ENCODE measurements around the gene JAK3. TPM values are rescaled to one million over a fixed set of nuclear protein-coding genes. Genes with fewer than 3 reads are reported as not detected.
A peak's percentile ranks its signal among the peaks of the same experiment; 100 is the strongest.

The JAK3 gene
- total and polyA plus RNA-seq, 2 of the 13 experiments (the other 11 are each of a cell fraction or from before 2014, with no cell fraction given), result 3.4 to 18.6 TPM

DNA sequence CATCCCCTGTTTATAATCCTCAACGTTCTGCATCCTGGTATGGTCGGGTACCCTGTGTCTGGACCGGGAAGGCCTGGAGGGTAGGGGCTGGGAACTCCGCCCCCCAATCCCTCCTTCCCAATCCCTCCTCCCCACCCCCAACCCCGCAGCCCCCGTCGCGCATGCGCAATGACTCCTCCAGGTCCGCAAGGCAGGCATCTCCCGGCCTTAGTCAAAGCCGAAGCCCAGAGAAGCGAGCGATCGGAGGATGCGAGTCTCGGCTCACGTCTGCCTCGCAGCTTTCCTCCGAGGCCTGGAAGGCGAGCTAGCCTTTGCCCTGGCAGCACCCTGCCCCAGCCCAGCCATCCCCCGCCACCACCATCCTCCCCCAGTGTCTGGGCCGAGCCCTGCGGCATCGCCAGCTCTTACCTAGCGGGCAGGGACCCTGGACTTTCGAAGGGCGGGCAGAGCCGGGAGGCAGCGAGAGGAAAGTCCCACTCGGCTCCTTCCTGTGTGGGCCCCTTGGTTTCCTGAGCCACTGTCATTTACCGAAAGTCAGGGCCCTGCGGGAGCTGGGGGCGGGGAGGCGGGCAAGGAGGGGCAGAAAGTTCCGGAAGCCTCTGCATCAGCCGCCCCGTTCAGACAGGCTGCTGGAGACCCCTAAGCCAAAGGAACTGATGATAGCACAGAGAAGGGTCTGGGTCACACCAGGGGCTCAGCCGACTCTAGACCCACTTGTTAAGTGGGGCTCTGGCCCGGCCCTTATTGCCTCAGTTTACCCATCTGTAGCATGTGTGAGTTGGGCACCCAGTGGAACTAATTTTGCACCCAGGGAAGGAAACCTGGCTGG, at the start of gene JAK3 (continued):
- TF ChIP-seq, protein P1, sequence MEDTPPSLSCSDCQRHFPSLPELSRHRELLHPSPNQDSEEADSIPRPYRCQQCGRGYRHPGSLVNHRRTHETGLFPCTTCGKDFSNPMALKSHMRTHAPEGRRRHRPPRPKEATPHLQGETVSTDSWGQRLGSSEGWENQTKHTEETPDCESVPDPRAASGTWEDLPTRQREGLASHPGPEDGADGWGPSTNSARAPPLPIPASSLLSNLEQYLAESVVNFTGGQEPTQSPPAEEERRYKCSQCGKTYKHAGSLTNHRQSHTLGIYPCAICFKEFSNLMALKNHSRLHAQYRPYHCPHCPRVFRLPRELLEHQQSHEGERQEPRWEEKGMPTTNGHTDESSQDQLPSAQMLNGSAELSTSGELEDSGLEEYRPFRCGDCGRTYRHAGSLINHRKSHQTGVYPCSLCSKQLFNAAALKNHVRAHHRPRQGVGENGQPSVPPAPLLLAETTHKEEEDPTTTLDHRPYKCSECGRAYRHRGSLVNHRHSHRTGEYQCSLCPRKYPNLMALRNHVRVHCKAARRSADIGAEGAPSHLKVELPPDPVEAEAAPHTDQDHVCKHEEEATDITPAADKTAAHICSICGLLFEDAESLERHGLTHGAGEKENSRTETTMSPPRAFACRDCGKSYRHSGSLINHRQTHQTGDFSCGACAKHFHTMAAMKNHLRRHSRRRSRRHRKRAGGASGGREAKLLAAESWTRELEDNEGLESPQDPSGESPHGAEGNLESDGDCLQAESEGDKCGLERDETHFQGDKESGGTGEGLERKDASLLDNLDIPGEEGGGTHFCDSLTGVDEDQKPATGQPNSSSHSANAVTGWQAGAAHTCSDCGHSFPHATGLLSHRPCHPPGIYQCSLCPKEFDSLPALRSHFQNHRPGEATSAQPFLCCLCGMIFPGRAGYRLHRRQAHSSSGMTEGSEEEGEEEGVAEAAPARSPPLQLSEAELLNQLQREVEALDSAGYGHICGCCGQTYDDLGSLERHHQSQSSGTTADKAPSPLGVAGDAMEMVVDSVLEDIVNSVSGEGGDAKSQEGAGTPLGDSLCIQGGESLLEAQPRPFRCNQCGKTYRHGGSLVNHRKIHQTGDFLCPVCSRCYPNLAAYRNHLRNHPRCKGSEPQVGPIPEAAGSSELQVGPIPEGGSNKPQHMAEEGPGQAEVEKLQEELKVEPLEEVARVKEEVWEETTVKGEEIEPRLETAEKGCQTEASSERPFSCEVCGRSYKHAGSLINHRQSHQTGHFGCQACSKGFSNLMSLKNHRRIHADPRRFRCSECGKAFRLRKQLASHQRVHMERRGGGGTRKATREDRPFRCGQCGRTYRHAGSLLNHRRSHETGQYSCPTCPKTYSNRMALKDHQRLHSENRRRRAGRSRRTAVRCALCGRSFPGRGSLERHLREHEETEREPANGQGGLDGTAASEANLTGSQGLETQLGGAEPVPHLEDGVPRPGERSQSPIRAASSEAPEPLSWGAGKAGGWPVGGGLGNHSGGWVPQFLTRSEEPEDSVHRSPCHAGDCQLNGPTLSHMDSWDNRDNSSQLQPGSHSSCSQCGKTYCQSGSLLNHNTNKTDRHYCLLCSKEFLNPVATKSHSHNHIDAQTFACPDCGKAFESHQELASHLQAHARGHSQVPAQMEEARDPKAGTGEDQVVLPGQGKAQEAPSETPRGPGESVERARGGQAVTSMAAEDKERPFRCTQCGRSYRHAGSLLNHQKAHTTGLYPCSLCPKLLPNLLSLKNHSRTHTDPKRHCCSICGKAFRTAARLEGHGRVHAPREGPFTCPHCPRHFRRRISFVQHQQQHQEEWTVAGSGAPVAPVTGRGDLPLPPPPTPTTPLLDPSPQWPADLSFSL (CRISPR knock-in tag; IDR thresholded peaks at IDR 0.05), result no peak
- TF ChIP-seq KDM2A (CRISPR knock-in tag; IDR thresholded peaks at IDR 0.05; ENCODE audit: borderline replicate concordance, low read depth), result peak; percentile 43; the same call in 1 of the 2 replicates
- TF ChIP-seq, protein P2, sequence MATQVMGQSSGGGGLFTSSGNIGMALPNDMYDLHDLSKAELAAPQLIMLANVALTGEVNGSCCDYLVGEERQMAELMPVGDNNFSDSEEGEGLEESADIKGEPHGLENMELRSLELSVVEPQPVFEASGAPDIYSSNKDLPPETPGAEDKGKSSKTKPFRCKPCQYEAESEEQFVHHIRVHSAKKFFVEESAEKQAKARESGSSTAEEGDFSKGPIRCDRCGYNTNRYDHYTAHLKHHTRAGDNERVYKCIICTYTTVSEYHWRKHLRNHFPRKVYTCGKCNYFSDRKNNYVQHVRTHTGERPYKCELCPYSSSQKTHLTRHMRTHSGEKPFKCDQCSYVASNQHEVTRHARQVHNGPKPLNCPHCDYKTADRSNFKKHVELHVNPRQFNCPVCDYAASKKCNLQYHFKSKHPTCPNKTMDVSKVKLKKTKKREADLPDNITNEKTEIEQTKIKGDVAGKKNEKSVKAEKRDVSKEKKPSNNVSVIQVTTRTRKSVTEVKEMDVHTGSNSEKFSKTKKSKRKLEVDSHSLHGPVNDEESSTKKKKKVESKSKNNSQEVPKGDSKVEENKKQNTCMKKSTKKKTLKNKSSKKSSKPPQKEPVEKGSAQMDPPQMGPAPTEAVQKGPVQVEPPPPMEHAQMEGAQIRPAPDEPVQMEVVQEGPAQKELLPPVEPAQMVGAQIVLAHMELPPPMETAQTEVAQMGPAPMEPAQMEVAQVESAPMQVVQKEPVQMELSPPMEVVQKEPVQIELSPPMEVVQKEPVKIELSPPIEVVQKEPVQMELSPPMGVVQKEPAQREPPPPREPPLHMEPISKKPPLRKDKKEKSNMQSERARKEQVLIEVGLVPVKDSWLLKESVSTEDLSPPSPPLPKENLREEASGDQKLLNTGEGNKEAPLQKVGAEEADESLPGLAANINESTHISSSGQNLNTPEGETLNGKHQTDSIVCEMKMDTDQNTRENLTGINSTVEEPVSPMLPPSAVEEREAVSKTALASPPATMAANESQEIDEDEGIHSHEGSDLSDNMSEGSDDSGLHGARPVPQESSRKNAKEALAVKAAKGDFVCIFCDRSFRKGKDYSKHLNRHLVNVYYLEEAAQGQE (IDR thresholded peaks at IDR 0.05; ENCODE audit: borderline replicate concordance in 1 of 2, low read depth in 1 of 2, low read length in 2 of 2), result peak in 1 of 2 experiments; percentile 41; a peak in 1 of 4 replicates
- TF ChIP-seq, protein P3, sequence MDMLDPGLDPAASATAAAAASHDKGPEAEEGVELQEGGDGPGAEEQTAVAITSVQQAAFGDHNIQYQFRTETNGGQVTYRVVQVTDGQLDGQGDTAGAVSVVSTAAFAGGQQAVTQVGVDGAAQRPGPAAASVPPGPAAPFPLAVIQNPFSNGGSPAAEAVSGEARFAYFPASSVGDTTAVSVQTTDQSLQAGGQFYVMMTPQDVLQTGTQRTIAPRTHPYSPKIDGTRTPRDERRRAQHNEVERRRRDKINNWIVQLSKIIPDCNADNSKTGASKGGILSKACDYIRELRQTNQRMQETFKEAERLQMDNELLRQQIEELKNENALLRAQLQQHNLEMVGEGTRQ (IDR thresholded peaks at IDR 0.05; ENCODE audit: low read depth, low read length), result no peak
- TF ChIP-seq, protein P3 (CRISPR knock-in tag; IDR thresholded peaks at IDR 0.05; ENCODE audit: borderline replicate concordance), result peak; percentile 33; the same call in 1 of the 2 replicates
- 0 out of 2 replicates have a peak, but pooled peaks have one; percentile 52 for TF ChIP-seq ZNF605 (CRISPR knock-in tag; IDR thresholded peaks at IDR 0.05)
- no peak for TF ChIP-seq CENPT (CRISPR knock-in tag; IDR thresholded peaks at IDR 0.05; ENCODE audit: low read depth)
- no peak for TF ChIP-seq TCF12 (IDR thresholded peaks at IDR 0.05)
- no peak for TF ChIP-seq TCF12 (CRISPR knock-in tag; IDR thresholded peaks at IDR 0.05)
- no peak for TF ChIP-seq MEF2D (CRISPR knock-in tag; IDR thresholded peaks at IDR 0.05)
- peak; percentile 90 for TF ChIP-seq ZNF629 (CRISPR knock-in tag; conservative IDR thresholded peaks at IDR 0.05)
- peak; percentile 74; the same call in 1 of the 2 replicates for TF ChIP-seq HOXD1 (CRISPR knock-in tag; IDR thresholded peaks at IDR 0.05)
- TF ChIP-seq LCORL (IDR thresholded peaks at IDR 0.05), result no peak
- peak; percentile 74 for TF ChIP-seq LCORL (CRISPR knock-in tag; IDR thresholded peaks at IDR 0.05)
